Neural progenitor cell (in vitro differentiated cells): Measurements from ENCODE around the gene RAVER2.

Source experiments
- EZH2 ChIP-seq: fragments of 200-600 bp; sonication (generic); IDR thresholded peaks from 2 replicates; pipeline ENCODE4 v1.6.1; 2017; ENCODE audit warnings: antibody characterized with exemption, mild to moderate bottlenecking, moderate library complexity
- TF ChIP-seq, protein P1 (sequence below): fragments of 200-600 bp; sonication (generic); IDR thresholded peaks from 2 replicates; pipeline ENCODE4 v1.5.1; 2017; ENCODE audit warnings: antibody characterized with exemption, mild to moderate bottlenecking

DNA sequence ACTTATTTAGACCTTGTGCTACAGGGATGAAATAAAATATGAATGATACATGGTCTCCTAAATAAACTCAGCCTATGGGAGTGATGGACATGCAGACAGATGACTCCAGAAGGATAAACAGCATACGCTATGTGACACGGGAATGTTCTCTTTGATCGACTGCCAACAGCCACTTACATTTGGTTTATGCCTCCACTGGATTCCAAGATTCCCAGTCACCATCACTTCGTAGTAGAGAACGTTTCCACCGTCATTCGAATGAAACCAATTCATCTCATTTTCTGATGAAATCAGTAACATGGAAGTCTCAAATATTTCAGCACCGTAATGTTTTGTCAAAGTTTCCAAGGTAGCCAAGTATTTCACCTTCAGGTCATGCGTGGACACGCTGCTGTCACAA lies 121.8 kb downstream of the RAVER2 start:
- TF ChIP-seq, protein P1, sequence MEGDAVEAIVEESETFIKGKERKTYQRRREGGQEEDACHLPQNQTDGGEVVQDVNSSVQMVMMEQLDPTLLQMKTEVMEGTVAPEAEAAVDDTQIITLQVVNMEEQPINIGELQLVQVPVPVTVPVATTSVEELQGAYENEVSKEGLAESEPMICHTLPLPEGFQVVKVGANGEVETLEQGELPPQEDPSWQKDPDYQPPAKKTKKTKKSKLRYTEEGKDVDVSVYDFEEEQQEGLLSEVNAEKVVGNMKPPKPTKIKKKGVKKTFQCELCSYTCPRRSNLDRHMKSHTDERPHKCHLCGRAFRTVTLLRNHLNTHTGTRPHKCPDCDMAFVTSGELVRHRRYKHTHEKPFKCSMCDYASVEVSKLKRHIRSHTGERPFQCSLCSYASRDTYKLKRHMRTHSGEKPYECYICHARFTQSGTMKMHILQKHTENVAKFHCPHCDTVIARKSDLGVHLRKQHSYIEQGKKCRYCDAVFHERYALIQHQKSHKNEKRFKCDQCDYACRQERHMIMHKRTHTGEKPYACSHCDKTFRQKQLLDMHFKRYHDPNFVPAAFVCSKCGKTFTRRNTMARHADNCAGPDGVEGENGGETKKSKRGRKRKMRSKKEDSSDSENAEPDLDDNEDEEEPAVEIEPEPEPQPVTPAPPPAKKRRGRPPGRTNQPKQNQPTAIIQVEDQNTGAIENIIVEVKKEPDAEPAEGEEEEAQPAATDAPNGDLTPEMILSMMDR, result no peak
- no peak for TF ChIP-seq EZH2
